ENCODE measurements around the gene CCDC33. TPM values are rescaled to one million over a fixed set of nuclear protein-coding genes. Genes with fewer than 3 reads are reported as not detected.

Gene CCDC33
- total and polyA plus RNA-seq, 2 experiments from 2014 or later, result not detected

- H3K27me3 ChIP-seq (replicated peaks; ENCODE audit: insufficient read depth), result no peaks in the 10 kb centered on the region
- H3K27ac ChIP-seq, result no peak overlapping the region
- H3F3A ChIP-seq (ENCODE audit: insufficient read depth), result peaks cover 13% of the 10 kb centered on the region
- in situ Hi-C loops (cut with MboI), result no loop called here
- no peaks in the 10 kb centered on the region for H3K79me2 ChIP-seq (ENCODE audit: insufficient read depth)
- H3K36me3 ChIP-seq (ENCODE audit: low read depth), result no peaks in the 10 kb centered on the region
- H3K9me2 ChIP-seq (ENCODE audit: insufficient read depth), result no peaks in the 10 kb centered on the region
- DNase-seq, result no peak
- no peaks in the 10 kb centered on the region for H3K9me3 ChIP-seq (ENCODE audit: low read depth)
- no peak overlapping the region for H3K4me3 ChIP-seq
- WGBS, 2 experiments (ENCODE audit: low coverage in 1 of 2, low lambda C conversion rate in 2 of 2, missing lambda C conversion rate in 2 of 2), result 87 to 89% methylated on average over 16 of the region's 16 CpGs
- H2AFZ ChIP-seq, result no peak overlapping the region
- H3K4me1 ChIP-seq (ENCODE audit: insufficient read depth), result peaks cover 14% of the 10 kb centered on the region
- H3K9ac ChIP-seq, result no peak overlapping the region
- TF ChIP-seq EZH2phosphoT487 (IDR thresholded peaks at IDR 0.05; ENCODE audit: insufficient read depth, low read depth) (no peak), EZH2 (IDR thresholded peaks at IDR 0.05; ENCODE audit: insufficient read depth, poor library complexity, severe bottlenecking) (no peak)
- no peaks in the 10 kb centered on the region for H4K20me1 ChIP-seq (ENCODE audit: insufficient read depth)
- no peak overlapping the region for H3K4me2 ChIP-seq (ENCODE audit: unreplicated experiment)
These were observed 28.3 kb upstream of the CCDC33 start for GRCh38 chr15:74207652-74208440.

- no peak for DNase-seq
- no peaks in the 10 kb centered on the region for H3K9me3 ChIP-seq (ENCODE audit: low read depth)
- H3K4me1 ChIP-seq (ENCODE audit: insufficient read depth), result peaks cover 14% of the 10 kb centered on the region
- H3K79me2 ChIP-seq (ENCODE audit: insufficient read depth), result no peaks in the 10 kb centered on the region
- H3K4me2 ChIP-seq (ENCODE audit: unreplicated experiment), result no peak overlapping the region
- TF ChIP-seq EZH2 (IDR thresholded peaks at IDR 0.05; ENCODE audit: insufficient read depth, poor library complexity, severe bottlenecking), result no peak
- no peak for TF ChIP-seq EZH2phosphoT487 (IDR thresholded peaks at IDR 0.05; ENCODE audit: insufficient read depth, low read depth)
- peaks cover 13% of the 10 kb centered on the region for H3F3A ChIP-seq (ENCODE audit: insufficient read depth)
- no peak overlapping the region for H3K27ac ChIP-seq
- H2AFZ ChIP-seq, result no peak overlapping the region
- H4K20me1 ChIP-seq (ENCODE audit: insufficient read depth), result no peaks in the 10 kb centered on the region
- no peak overlapping the region for H3K4me3 ChIP-seq
- H3K9me2 ChIP-seq (ENCODE audit: insufficient read depth), result no peaks in the 10 kb centered on the region
- no peaks in the 10 kb centered on the region for H3K36me3 ChIP-seq (ENCODE audit: low read depth)
- no peaks in the 10 kb centered on the region for H3K27me3 ChIP-seq (replicated peaks; ENCODE audit: insufficient read depth)
- in situ Hi-C loops (cut with MboI), result no loop called here
- H3K9ac ChIP-seq, result no peak overlapping the region
- WGBS, 2 experiments (ENCODE audit: low coverage in 1 of 2, low lambda C conversion rate in 2 of 2, missing lambda C conversion rate in 2 of 2), result 73 to 74% methylated on average over 6 of the region's 6 CpGs
These were observed 27.6 kb upstream of the CCDC33 start for GRCh38 chr15:74208496-74208895.

GRCh38 chr15:74208901-74209559, 27.1 kb upstream of the CCDC33 start:
- Histone ChIP-seq H3K4me2 (ENCODE audit: unreplicated experiment) (no peak overlapping the region), H3K4me3 (no peak overlapping the region), H2AFZ (no peak overlapping the region), H3K27ac (no peak overlapping the region), H3F3A (ENCODE audit: insufficient read depth) (peaks cover 13% of the 10 kb centered on the region), H3K9me2 (ENCODE audit: insufficient read depth) (no peaks in the 10 kb centered on the region), H3K79me2 (ENCODE audit: insufficient read depth) (no peaks in the 10 kb centered on the region), H3K4me1 (ENCODE audit: insufficient read depth) (peaks cover 14% of the 10 kb centered on the region), H3K9me3 (ENCODE audit: low read depth) (no peaks in the 10 kb centered on the region), H3K36me3 (ENCODE audit: low read depth) (no peaks in the 10 kb centered on the region), H3K27me3 (replicated peaks; ENCODE audit: insufficient read depth) (no peaks in the 10 kb centered on the region), H3K9ac (no peak overlapping the region), H4K20me1 (ENCODE audit: insufficient read depth) (no peaks in the 10 kb centered on the region)
- no peak for TF ChIP-seq EZH2phosphoT487 (IDR thresholded peaks at IDR 0.05; ENCODE audit: insufficient read depth, low read depth)
- TF ChIP-seq EZH2 (IDR thresholded peaks at IDR 0.05; ENCODE audit: insufficient read depth, poor library complexity, severe bottlenecking), result no peak
- in situ Hi-C loops (cut with MboI), result no loop called here
- DNase-seq, result no peak
- WGBS, 2 experiments (ENCODE audit: low coverage in 1 of 2, low lambda C conversion rate in 2 of 2, missing lambda C conversion rate in 2 of 2), result 74 to 77% methylated on average over 9 to 11 of the region's 11 CpGs

GRCh38 chr15:74209560-74209958, 26.6 kb upstream of the CCDC33 start:
- Histone ChIP-seq H3K4me3 (no peak overlapping the region), H3K9ac (no peak overlapping the region), H3K79me2 (ENCODE audit: insufficient read depth) (no peaks in the 10 kb centered on the region), H4K20me1 (ENCODE audit: insufficient read depth) (no peaks in the 10 kb centered on the region), H3K27ac (0 out of 2 replicates have a peak overlapping the region, but pooled peaks have one; percentile 61), H3K4me1 (ENCODE audit: insufficient read depth) (peaks cover 15% of the 10 kb centered on the region), H3K9me2 (ENCODE audit: insufficient read depth) (no peaks in the 10 kb centered on the region), H3K27me3 (replicated peaks; ENCODE audit: insufficient read depth) (no peaks in the 10 kb centered on the region), H2AFZ (no peak overlapping the region), H3K36me3 (ENCODE audit: low read depth) (no peaks in the 10 kb centered on the region), H3F3A (ENCODE audit: insufficient read depth) (peaks cover 15% of the 10 kb centered on the region), H3K4me2 (ENCODE audit: unreplicated experiment) (no peak overlapping the region), H3K9me3 (ENCODE audit: low read depth) (no peaks in the 10 kb centered on the region)
- 72 to 83% methylated on average over 3 to 5 of the region's 5 CpGs for WGBS, 2 experiments (ENCODE audit: low coverage in 1 of 2, low lambda C conversion rate in 2 of 2, missing lambda C conversion rate in 2 of 2)
- in situ Hi-C loops (cut with MboI), result no loop called here
- no peak for DNase-seq
- TF ChIP-seq EZH2 (IDR thresholded peaks at IDR 0.05; ENCODE audit: insufficient read depth, poor library complexity, severe bottlenecking) (no peak), EZH2phosphoT487 (IDR thresholded peaks at IDR 0.05; ENCODE audit: insufficient read depth, low read depth) (no peak)
